HEK293 (cell line): ENCODE measurements around the gene RIPK3.

Experiments
- OVOL3 ChIP-seq: fragments of 450-650 bp; formaldehyde crosslinking; IDR thresholded peaks from 2 replicates; pipeline ENCODE4 v1.5.1; 2016; ENCODE audit warnings: missing biosample characterization, missing genetic modification characterization
- TCF7L2 ChIP-seq: IDR thresholded peaks from 2 replicates; pipeline ENCODE4 v1.6.1; 2011; ENCODE audit warnings: low read depth, mild to moderate bottlenecking, inconsistent platforms, low read length, moderate library complexity, borderline replicate concordance
- ZBTB1 ChIP-seq: fragments of 450-650 bp; formaldehyde crosslinking; IDR thresholded peaks from 2 replicates; pipeline ENCODE4 v1.5.1; 2016; ENCODE audit warnings: missing biosample characterization, missing genetic modification characterization
- ZNF140 ChIP-seq: fragments of 450-650 bp; formaldehyde crosslinking; IDR thresholded peaks from 2 replicates; pipeline ENCODE4 v1.5.1; 2016; ENCODE audit warnings: missing biosample characterization, missing genetic modification characterization
- ZNF146 ChIP-seq: fragments of 450-650 bp; formaldehyde crosslinking; IDR thresholded peaks from 2 replicates; pipeline ENCODE4 v1.5.1; 2016; ENCODE audit warnings: missing biosample characterization, missing genetic modification characterization
- ZNF324 ChIP-seq: fragments of 450-650 bp; formaldehyde crosslinking; IDR thresholded peaks from 2 replicates; pipeline ENCODE4 v1.5.1; 2016; ENCODE audit warnings: missing biosample characterization, missing genetic modification characterization
- ZNF791 ChIP-seq: fragments of 450-650 bp; formaldehyde crosslinking; IDR thresholded peaks from 2 replicates; pipeline ENCODE4 v1.5.1; 2016; ENCODE audit warnings: missing biosample characterization, missing genetic modification characterization
- TF ChIP-seq, protein P1 (sequence below): fragments of 450-650 bp; formaldehyde crosslinking; IDR thresholded peaks from 2 replicates; pipeline ENCODE4 v1.5.1; 2016; ENCODE audit warnings: missing biosample characterization, missing genetic modification characterization

GRCh38 chr14:24339284-24340151, at the start of gene RIPK3:
- TF ChIP-seq ZBTB1 (tag by site-specific recombination): no peak
- TF ChIP-seq, protein P1, sequence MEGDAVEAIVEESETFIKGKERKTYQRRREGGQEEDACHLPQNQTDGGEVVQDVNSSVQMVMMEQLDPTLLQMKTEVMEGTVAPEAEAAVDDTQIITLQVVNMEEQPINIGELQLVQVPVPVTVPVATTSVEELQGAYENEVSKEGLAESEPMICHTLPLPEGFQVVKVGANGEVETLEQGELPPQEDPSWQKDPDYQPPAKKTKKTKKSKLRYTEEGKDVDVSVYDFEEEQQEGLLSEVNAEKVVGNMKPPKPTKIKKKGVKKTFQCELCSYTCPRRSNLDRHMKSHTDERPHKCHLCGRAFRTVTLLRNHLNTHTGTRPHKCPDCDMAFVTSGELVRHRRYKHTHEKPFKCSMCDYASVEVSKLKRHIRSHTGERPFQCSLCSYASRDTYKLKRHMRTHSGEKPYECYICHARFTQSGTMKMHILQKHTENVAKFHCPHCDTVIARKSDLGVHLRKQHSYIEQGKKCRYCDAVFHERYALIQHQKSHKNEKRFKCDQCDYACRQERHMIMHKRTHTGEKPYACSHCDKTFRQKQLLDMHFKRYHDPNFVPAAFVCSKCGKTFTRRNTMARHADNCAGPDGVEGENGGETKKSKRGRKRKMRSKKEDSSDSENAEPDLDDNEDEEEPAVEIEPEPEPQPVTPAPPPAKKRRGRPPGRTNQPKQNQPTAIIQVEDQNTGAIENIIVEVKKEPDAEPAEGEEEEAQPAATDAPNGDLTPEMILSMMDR (tag by site-specific recombination): no peak
- TF ChIP-seq TCF7L2: no peak
- TF ChIP-seq OVOL3 (tag by site-specific recombination): no peak
- TF ChIP-seq ZNF791 (tag by site-specific recombination): no peak
- TF ChIP-seq ZNF146 (tag by site-specific recombination): no peak
- TF ChIP-seq ZNF324 (tag by site-specific recombination): no peak
- no peak for TF ChIP-seq ZNF140 (tag by site-specific recombination)
